Testis (tissue), 3 donors: ENCODE data around the gene PYROXD2. TPM values are rescaled to one million over a fixed set of nuclear protein-coding genes. Genes with fewer than 3 reads are reported as not detected.
A peak's percentile ranks its signal among the peaks of the same experiment; 100 is the strongest.

Experiments used
- DNase-seq: peaks from one replicate; pipeline ENCODE4 v3.0.0-alpha.2; 2019
- H3K27ac ChIP-seq, 2 donors: fragments of 200-600 bp; sonication (generic); one replicate each; pipeline ENCODE4 v1.5.1; 2019
- H3K27me3 ChIP-seq: fragments of 200-600 bp; sonication (generic); one replicate; pipeline ENCODE4 v1.5.1; 2019
- H3K36me3 ChIP-seq: fragments of 200-600 bp; sonication (generic); one replicate; pipeline ENCODE4 v1.5.1; 2017; ENCODE audit warnings: low read depth; ENCODE audit errors: missing control alignments
- H3K4me1 ChIP-seq: fragments of 200-600 bp; sonication (generic); one replicate; pipeline ENCODE4 v1.5.1; 2019
- H3K4me3 ChIP-seq, 2 donors: fragments of 200-600 bp; sonication (generic); one replicate each; pipeline ENCODE4 v1.5.1; 2017 to 2019
- H3K9me3 ChIP-seq: fragments of 200-600 bp; sonication (generic); one replicate; pipeline ENCODE4 v1.5.1; 2017
- POLR2A ChIP-seq: fragments of 450-650 bp; IDR thresholded peaks from one replicate; pipeline ENCODE4 v1.6.1; 2017; ENCODE audit warnings: antibody characterized with exemption, mild to moderate bottlenecking, moderate library complexity
- WGBS, 2 donors: methylation state at CpG; one replicate each; pipeline ENCODE4 v1.1.5; 2018; 5-methylcytosine and 5-hydroxymethylcytosine counted together
- intact Hi-C: fragments of 100-400 bp; cut with DNase I; formaldehyde crosslinking; loops from one replicate; pipeline ENCODE4 v1.15.1; 2023; ENCODE audit warnings: low total_unique reads
- polyA plus RNA-seq: library from polyadenylated mRNA; stranded (reverse); fragments of 350-450 nt; fragmentation: Illumina TruSeq; extraction: RNeasy Lipid Tissue Mini Kit (QIAGEN cat#74804); gene quantifications from one replicate; pipeline ENCODE4 v1.2.3, GENCODE V29; 2014; ENCODE audit warnings: low read depth, low replicate concordance; ENCODE audit not compliant: insufficient read depth
- total RNA-seq, 2 donors: library from RNA; depleted of rRNA; stranded (reverse); fragments of >200 nt; gene quantifications; one replicate each; pipeline ENCODE4 v1.2.3, GENCODE V29; 2016
- TF ChIP-seq, protein P1 (sequence below), 3 experiments: fragments of 450-650 bp in 2 of 3; fragments of 200-600 bp in 1 of 3; sonication (generic) in 1 of 3; IDR thresholded peaks; one replicate each; pipeline ENCODE4 v1.5.1; 2016 to 2019; ENCODE audit warnings: antibody characterized with exemption in 3 of 3, mild to moderate bottlenecking in 2 of 3, moderate library complexity in 1 of 3

Gene PYROXD2
- total and polyA plus RNA-seq, 3 donors from 2014 or later, result 10.2 to 20.2 (median 13.0) TPM

DNA sequence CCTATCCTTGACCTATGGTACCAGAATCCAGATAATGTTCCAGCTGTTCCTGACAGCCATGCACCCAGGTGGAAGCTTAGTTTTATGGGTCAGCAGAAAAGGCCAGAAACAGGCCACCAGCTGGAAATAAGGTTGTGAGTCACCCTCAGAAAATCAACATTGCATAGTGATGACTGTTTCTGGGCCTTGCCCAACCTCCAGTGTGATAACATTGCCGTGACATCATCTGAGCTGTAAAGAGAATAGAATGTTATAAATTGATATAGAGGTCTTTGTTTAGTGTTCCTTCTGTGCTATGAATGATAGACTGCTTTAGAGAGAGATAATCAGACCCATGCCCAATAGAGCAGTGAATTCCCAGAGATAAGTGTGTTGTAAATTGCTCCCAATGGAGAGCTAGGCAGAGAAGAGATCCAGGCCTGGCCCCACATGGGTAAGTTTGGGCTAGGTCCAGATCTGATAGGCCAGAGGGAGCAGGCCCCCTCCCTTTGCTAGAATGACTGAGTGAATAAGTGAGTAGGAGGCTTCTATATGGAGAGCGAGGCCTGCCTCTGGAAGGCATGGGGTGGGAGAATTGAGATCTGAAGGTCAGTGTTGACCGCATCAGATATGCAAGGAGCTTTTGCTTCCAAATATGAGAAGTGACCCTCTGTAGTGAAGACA, 46.0 kb upstream of the PYROXD2 start:
- no peak overlapping the region for H3K4me3 ChIP-seq
- TF ChIP-seq, protein P1, sequence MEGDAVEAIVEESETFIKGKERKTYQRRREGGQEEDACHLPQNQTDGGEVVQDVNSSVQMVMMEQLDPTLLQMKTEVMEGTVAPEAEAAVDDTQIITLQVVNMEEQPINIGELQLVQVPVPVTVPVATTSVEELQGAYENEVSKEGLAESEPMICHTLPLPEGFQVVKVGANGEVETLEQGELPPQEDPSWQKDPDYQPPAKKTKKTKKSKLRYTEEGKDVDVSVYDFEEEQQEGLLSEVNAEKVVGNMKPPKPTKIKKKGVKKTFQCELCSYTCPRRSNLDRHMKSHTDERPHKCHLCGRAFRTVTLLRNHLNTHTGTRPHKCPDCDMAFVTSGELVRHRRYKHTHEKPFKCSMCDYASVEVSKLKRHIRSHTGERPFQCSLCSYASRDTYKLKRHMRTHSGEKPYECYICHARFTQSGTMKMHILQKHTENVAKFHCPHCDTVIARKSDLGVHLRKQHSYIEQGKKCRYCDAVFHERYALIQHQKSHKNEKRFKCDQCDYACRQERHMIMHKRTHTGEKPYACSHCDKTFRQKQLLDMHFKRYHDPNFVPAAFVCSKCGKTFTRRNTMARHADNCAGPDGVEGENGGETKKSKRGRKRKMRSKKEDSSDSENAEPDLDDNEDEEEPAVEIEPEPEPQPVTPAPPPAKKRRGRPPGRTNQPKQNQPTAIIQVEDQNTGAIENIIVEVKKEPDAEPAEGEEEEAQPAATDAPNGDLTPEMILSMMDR (IDR thresholded peaks at IDR 0.05), result no peak
- TF ChIP-seq POLR2A, result no peak
- no peaks in the 10 kb centered on the region for H3K27me3 ChIP-seq
- WGBS, 2 donors, result 46 to 66% methylated on average over 3 of the region's 3 CpGs
- intact Hi-C loops, result no loop called here
- peaks cover 16% of the 10 kb centered on the region for H3K4me1 ChIP-seq
- H3K36me3 ChIP-seq, result no peaks in the 10 kb centered on the region
- no peaks in the 10 kb centered on the region for H3K9me3 ChIP-seq
- DNase-seq, result peak; percentile 52
- H3K27ac ChIP-seq, result peak overlapping the region; percentile 18 to 47

DNA sequence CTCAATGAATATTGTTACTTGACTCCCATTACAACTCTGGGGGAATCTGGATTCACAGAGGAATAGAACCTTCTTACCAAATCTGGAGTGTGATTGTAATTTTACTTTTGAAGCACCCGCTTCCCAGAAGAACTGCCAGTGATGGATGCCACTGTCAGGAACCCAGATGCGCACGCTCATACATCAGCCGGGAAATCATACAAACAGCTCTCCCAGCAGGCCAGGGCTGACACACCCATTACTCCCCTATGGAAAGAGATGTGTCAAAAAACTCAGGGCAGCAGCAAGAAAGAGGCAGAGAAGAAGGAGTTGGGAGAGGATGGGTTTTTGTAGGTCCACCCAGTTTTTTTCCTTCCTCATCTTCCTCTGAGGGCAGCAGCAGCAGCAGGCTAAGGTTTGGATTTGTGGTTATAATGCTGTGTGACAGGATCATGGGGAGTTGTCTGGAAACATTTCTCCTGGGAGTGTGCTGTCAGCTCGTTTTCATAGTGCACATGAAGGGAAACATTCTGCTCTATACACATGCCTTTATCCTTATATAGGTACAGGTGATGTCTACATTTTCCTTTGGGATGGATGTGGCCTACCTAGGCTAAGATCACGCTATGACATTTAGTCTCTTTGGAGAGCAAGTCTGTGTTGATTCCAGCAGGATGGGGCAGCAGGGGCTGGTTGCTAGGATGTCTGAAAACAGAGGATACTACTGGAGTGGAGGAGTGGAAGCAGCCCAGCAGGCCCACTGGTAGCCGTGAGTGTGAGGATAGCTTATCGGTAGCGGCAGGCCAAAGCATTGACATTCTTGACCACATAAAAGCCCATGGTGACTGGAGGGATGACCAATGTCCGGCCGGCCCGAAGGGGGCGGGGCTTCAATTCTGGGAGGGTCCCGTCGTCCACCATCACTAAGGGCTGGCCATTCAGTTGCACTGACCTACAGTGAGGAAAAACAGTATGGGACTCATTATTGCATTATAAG, 44.1 kb upstream of the PYROXD2 start:
- 81 to 91% methylated on average over 15 of the region's 15 CpGs for WGBS, 2 donors
- no peak for DNase-seq
- H3K4me3 ChIP-seq, result no peak overlapping the region
- H3K27ac ChIP-seq, result no peak overlapping the region
- peaks cover 21% of the 10 kb centered on the region for H3K4me1 ChIP-seq
- no peaks in the 10 kb centered on the region for H3K9me3 ChIP-seq
- intact Hi-C loops, result no loop called here
- no peak for TF ChIP-seq POLR2A
- TF ChIP-seq, protein P1 (IDR thresholded peaks at IDR 0.05), result no peak
- H3K27me3 ChIP-seq, result no peaks in the 10 kb centered on the region
- no peaks in the 10 kb centered on the region for H3K36me3 ChIP-seq

DNA sequence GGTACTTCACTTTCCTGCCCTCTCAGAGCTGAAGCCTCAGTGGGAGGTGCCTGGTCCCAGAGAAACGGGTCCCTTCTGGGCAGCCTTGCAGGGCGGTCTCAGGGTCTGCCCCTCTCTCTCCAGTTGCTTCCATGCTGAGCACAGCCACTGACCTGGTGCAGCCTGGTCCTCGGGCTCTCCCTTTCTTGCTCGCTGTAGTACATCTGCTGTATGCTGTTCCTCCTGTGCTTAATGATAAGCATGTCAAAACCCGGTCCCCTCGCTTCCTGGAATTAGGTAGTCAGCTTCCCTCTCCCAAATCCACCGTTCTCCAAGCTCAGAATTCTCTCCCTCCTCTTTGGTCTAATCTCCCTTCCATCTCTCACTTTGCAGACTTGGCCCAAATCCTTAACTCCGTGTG, 42.7 kb upstream of the PYROXD2 start:
- Histone ChIP-seq H3K27me3 (no peaks in the 10 kb centered on the region), H3K36me3 (no peaks in the 10 kb centered on the region), H3K27ac (peak overlapping the region in 1 of 2 donors; percentile 15), H3K4me1 (peaks cover 21% of the 10 kb centered on the region), H3K4me3 (no peak overlapping the region), H3K9me3 (no peaks in the 10 kb centered on the region)
- TF ChIP-seq, protein P1 (IDR thresholded peaks at IDR 0.05), result no peak
- TF ChIP-seq POLR2A, result no peak
- intact Hi-C loops, result no loop called here
- no peak for DNase-seq
- WGBS, 2 donors, result 40 to 53% methylated on average over 7 to 8 of the region's 8 CpGs

DNA sequence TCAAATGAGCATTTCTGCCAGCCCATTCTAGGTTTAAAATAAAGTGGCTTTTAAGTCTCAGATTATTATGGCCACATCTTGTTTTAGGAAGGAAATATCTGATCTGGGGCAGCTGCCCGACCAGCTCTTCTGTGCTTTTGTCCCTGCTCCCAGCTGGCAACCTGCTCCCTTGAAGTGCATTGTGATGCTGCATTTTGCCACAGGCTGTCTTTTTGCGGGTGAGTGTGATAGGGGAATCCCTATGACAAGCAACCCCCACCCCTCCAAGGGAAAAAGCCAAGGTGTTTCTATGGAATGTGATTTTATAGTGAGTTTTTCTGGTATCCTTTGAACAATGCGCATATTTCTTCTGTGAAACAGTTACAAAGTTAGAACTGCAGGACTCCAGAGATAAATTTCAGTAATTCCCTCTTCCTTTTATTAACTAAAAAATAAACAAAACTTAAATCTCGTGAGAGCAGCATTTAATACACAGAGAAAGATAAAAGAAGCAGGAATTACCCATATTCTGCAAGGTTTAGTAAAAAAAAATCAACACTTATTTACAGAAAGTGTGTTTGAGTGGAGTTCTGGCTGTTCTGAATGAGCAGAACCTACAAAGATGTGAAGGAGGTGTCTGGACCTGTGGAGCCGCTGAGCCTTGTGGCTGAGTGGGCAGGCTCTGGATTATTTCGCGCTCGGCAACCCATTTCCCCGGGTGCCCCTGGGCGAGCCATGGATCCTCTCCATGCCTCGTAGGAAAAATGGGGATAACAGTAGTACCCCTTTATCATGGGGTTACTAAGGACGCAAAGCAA, 41.9 kb upstream of the PYROXD2 start:
- Histone ChIP-seq H3K27me3 (no peaks in the 10 kb centered on the region), H3K9me3 (no peaks in the 10 kb centered on the region), H3K27ac (peak overlapping the region in 1 of 2 donors; percentile 15), H3K4me1 (peaks cover 21% of the 10 kb centered on the region), H3K36me3 (no peaks in the 10 kb centered on the region), H3K4me3 (no peak overlapping the region)
- no peak for TF ChIP-seq POLR2A
- TF ChIP-seq, protein P1 (IDR thresholded peaks at IDR 0.05), result no peak
- no peak for DNase-seq
- intact Hi-C loops, result no loop called here
- 63 to 72% methylated on average over 12 of the region's 12 CpGs for WGBS, 2 donors
